Body of pancreas (tissue), 4 donors: ENCODE measurements around the gene NACC1.

Source experiments
- CTCF ChIP-seq, 7 experiments: fragments of 450-650 bp in 4 of 7; fragments of 200-600 bp in 3 of 7; sonication (generic) in 3 of 7; IDR thresholded peaks; one replicate each; pipeline ENCODE4 v1.5.1; 2016 to 2019; ENCODE audit warnings: antibody characterized with exemption in 7 of 7
- POLR2A ChIP-seq, 3 donors: fragments of 450-650 bp; IDR thresholded peaks; one replicate each; pipeline ENCODE4 v1.6.1; 2016; ENCODE audit warnings: antibody characterized with exemption in 3 of 3, mild to moderate bottlenecking in 2 of 3

DNA sequence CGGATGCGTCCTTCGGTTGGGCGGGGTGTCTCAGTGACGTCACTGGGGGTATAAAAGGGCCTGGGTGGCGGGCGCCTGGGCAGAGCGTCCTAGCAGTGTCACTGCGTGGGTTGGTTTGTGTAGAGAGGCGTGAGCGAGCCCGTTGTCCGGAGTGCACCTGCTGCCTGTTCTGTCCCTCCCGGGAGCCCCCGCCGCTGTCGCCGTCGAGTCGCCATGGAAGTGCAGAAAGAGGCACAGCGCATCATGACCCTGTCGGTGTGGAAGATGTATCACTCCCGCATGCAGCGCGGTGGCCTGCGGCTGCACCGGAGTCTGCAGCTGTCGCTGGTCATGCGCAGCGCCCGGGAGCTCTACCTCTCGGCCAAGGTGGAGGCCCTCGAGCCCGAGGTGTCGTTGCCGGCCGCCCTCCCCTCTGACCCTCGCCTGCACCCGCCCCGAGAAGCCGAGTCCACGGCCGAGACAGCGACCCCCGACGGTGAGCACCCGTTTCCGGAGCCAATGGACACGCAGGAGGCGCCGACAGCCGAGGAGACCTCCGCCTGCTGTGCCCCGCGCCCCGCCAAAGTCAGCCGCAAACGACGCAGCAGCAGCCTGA is 35.0 kb downstream of the NACC1 start:
- peak in 3 of 7 experiments; percentile 16 to 30 (median 23) for TF ChIP-seq CTCF (IDR thresholded peaks at IDR 0.05)
- peak; percentile 100 for TF ChIP-seq POLR2A (IDR thresholded peaks at IDR 0.05)
